ENCODE data around the gene CDK10. TPM values are rescaled to one million over a fixed set of nuclear protein-coding genes. Genes with fewer than 3 reads are reported as not detected.

Gene CDK10
- total RNA-seq, result 10 to 100 TPM; 54.0 to 86.1 TPM
- polyA plus RNA-seq, result 10 to 100 TPM; 52.0 to 92.7 TPM
- long read RNA-seq, donor 1, transcript CDK10-202 (13 exons, 1,798 nt), result major isoform, 6 of 10 reads
- long read RNA-seq, donor 1, partial matches to known transcripts, result 0 of 10 reads
- long read RNA-seq, donor 1, other reads (novel, unspliced or antisense), result 0 of 10 reads
- long read RNA-seq, donor 2, partial matches to known transcripts, result 0 of 1 reads
- long read RNA-seq, donor 2, other reads (novel, unspliced or antisense), result 0 of 1 reads
- long read RNA-seq, donor 3, partial matches to known transcripts, result 9 of 14 reads
- long read RNA-seq, donor 3, other reads (novel, unspliced or antisense), result 0 of 14 reads
- long read RNA-seq, donor 4, partial matches to known transcripts, result 0 of 2 reads
- long read RNA-seq, donor 4, other reads (novel, unspliced or antisense), result 0 of 2 reads
- long read RNA-seq, donor 5, partial matches to known transcripts, result 27 of 34 reads
- long read RNA-seq, donor 5, other reads (novel, unspliced or antisense), result 0 of 34 reads

DNA sequence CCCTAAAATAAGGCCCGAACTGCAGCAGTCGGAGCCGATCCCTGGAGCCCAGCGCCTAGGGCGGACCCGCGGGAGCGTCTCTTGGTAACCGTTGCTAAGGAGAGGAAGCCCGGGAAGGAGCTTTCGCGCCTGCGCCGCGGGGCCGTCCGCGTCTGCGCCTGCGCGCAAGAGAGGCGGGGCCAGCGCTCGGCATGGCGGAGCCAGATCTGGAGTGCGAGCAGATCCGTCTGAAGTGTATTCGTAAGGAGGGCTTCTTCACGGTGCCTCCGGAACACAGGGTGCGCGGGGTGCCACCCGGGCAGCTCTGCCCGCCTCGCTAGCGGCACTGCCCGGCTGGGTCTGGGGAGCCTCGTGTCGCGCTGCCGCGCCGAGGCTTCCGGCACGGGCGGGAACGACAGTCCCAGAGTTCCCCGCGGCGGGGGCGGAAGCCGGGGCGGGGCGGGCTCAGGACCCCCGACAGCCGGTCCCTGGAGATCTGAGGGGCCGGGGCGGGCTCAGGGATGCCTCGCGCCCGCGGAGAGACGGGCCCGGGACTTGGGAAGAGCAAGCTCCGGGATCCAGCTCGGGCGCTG, at the start of gene CDK10:
CDK10 (plus strand) TSS at position 170 of the 572 bp plus-strand sequence; CDS start at position 192, 22 bp downstream.
- ATAC-seq (ENCODE audit: insufficient read depth, low FRiP score), result peak; percentile 89
- Histone ChIP-seq H3K9me3 (ENCODE audit: control insufficient read depth in 4 of 4, insufficient read depth in 3 of 4, low read length in 3 of 4) (peaks cover 0 to 3% (median 0%) of the 10 kb centered on the region in 4 donors), H3K4me1 (ENCODE audit: control insufficient read depth in 5 of 5, insufficient read depth in 5 of 5, low read length in 5 of 5) (peaks cover 0 to 9% (median 4%) of the 10 kb centered on the region in 5 donors), H3K4me3 (peak within 1 kb of the TSS; percentile 92), H3K36me3 (ENCODE audit: control insufficient read depth in 4 of 4, insufficient read depth in 4 of 4, low read length in 4 of 4) (peaks cover 0 to 18% (median 9%) of the 10 kb centered on the region in 4 donors), H3K27me3 (ENCODE audit: control insufficient read depth in 3 of 3, insufficient read depth in 3 of 3, low read length in 2 of 3) (no peaks in the 10 kb centered on the region), H3K9ac (ENCODE audit: insufficient read depth in 1 of 2, low read length in 2 of 2) (peak within 1 kb of the TSS; percentile 19 to 65), H3K27ac (ENCODE audit: low read depth in 1 of 2, low read length in 1 of 2) (peak within 1 kb of the TSS; percentile 90 to 95)
- peak; percentile 93 to 94 (median 94) for DNase-seq
- WGBS, 2 donors, result 0% methylated on average over 63 to 67 of the region's 67 CpGs
- TF ChIP-seq, protein P1, sequence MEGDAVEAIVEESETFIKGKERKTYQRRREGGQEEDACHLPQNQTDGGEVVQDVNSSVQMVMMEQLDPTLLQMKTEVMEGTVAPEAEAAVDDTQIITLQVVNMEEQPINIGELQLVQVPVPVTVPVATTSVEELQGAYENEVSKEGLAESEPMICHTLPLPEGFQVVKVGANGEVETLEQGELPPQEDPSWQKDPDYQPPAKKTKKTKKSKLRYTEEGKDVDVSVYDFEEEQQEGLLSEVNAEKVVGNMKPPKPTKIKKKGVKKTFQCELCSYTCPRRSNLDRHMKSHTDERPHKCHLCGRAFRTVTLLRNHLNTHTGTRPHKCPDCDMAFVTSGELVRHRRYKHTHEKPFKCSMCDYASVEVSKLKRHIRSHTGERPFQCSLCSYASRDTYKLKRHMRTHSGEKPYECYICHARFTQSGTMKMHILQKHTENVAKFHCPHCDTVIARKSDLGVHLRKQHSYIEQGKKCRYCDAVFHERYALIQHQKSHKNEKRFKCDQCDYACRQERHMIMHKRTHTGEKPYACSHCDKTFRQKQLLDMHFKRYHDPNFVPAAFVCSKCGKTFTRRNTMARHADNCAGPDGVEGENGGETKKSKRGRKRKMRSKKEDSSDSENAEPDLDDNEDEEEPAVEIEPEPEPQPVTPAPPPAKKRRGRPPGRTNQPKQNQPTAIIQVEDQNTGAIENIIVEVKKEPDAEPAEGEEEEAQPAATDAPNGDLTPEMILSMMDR (IDR thresholded peaks at IDR 0.05; ENCODE audit: control extremely low read depth, extremely low read depth), result no peak

DNA sequence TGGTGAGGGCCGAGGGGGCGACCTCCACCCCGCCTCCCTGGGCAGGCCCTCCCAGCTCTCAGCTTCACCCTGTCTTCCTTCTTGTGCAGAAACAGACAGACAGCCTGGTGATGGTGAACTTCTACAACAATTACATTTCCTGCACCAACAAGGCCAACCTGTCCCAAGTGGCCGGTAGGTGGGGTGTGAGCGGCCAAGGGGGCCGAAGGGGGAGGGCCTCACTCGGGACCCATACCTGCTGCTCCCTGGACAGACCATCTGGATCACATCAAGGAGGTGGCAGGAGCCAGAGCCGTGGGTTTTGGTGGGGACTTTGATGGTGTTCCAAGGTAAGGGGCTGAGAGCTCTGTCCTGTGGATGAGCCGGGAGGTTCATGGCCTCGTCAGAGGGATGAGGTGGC, 49.1 kb upstream of the CDK10 start:
- WGBS, 2 donors, result 79 to 87% methylated on average over 10 of the region's 10 CpGs
- TF ChIP-seq, protein P1 (IDR thresholded peaks at IDR 0.05; ENCODE audit: control extremely low read depth, extremely low read depth), result no peak
- no peak for DNase-seq
- H3K9ac ChIP-seq (ENCODE audit: insufficient read depth in 1 of 2, low read length in 2 of 2), result no peak overlapping the region
- no peaks in the 10 kb centered on the region for H3K36me3 ChIP-seq (ENCODE audit: control insufficient read depth in 4 of 4, insufficient read depth in 4 of 4, low read length in 4 of 4)
- H3K9me3 ChIP-seq (ENCODE audit: control insufficient read depth in 4 of 4, insufficient read depth in 3 of 4, low read length in 3 of 4), result peaks cover 0 to 2% (median 0%) of the 10 kb centered on the region in 4 donors
- H3K4me3 ChIP-seq, result no peak overlapping the region
- H3K27ac ChIP-seq (ENCODE audit: low read depth in 1 of 2, low read length in 1 of 2), result no peak overlapping the region
- ATAC-seq (ENCODE audit: insufficient read depth, low FRiP score), result no peak
- H3K4me1 ChIP-seq (ENCODE audit: control insufficient read depth in 5 of 5, insufficient read depth in 5 of 5, low read length in 5 of 5), result peaks cover 0 to 8% (median 0%) of the 10 kb centered on the region in 5 donors
- peaks cover 0 to 5% (median 2%) of the 10 kb centered on the region in 3 donors for H3K27me3 ChIP-seq (ENCODE audit: control insufficient read depth in 3 of 3, insufficient read depth in 3 of 3, low read length in 2 of 3)

GRCh38 chr16:89638455-89638854, 48.0 kb upstream of the CDK10 start:
- H3K27me3 ChIP-seq (ENCODE audit: control insufficient read depth in 3 of 3, insufficient read depth in 3 of 3, low read length in 2 of 3), result peaks cover 0 to 5% (median 2%) of the 10 kb centered on the region in 3 donors
- 78 to 83% methylated on average over 8 to 10 of the region's 10 CpGs for WGBS, 2 donors
- peaks cover 0 to 2% (median 0%) of the 10 kb centered on the region in 4 donors for H3K9me3 ChIP-seq (ENCODE audit: control insufficient read depth in 4 of 4, insufficient read depth in 3 of 4, low read length in 3 of 4)

More at GRCh38 chr16:89638455-89638854, 48.0 kb upstream of the CDK10 start:
- DNase-seq (no peak), ATAC-seq (ENCODE audit: insufficient read depth, low FRiP score) (no peak)
- H3K4me1 ChIP-seq (ENCODE audit: control insufficient read depth in 5 of 5, insufficient read depth in 5 of 5, low read length in 5 of 5), result peaks cover 0 to 8% (median 0%) of the 10 kb centered on the region in 5 donors
- no peak overlapping the region for H3K4me3 ChIP-seq
- no peak overlapping the region for H3K9ac ChIP-seq (ENCODE audit: insufficient read depth in 1 of 2, low read length in 2 of 2)
- TF ChIP-seq, protein P1 (IDR thresholded peaks at IDR 0.05; ENCODE audit: control extremely low read depth, extremely low read depth), result no peak
- H3K27ac ChIP-seq (ENCODE audit: low read depth in 1 of 2, low read length in 1 of 2), result no peak overlapping the region
- no peaks in the 10 kb centered on the region for H3K36me3 ChIP-seq (ENCODE audit: control insufficient read depth in 4 of 4, insufficient read depth in 4 of 4, low read length in 4 of 4)
